Activated T-cell treated with anti-CD3 and anti-CD28 coated beads, Interleukin-2, amount 50 U/mL, for 24 hours (primary cell): ENCODE data around the gene FAM222B.
A peak's percentile ranks its signal among the peaks of the same experiment; 100 is the strongest.
"Not testable (repeated sequence)": the region's sequence is repeated elsewhere in the genome, so short reads cannot be mapped to it uniquely, and the experiment has no call there.

Experiments used
- DNase-seq: peaks from one replicate; pipeline ENCODE4 v3.0.0-alpha.2; 2020
- H3K27ac Mint-ChIP-seq: 2 replicates; pipeline ENCODE4 v1.8.0; 2020; ENCODE audit warnings: mild to moderate bottlenecking, mixed read lengths
- H3K27me3 Mint-ChIP-seq: 2 replicates; pipeline ENCODE4 v1.8.0; 2020; ENCODE audit warnings: mixed read lengths
- H3K36me3 Mint-ChIP-seq: 2 replicates; pipeline ENCODE4 v1.8.0; 2020; ENCODE audit warnings: low read depth, mixed read lengths
- H3K4me1 Mint-ChIP-seq: 2 replicates; pipeline ENCODE4 v1.8.0; 2020; ENCODE audit warnings: low read depth, mixed read lengths
- H3K4me3 Mint-ChIP-seq: 2 replicates; pipeline ENCODE4 v1.8.0; 2020; ENCODE audit warnings: mild to moderate bottlenecking, moderate library complexity, mixed read lengths
- H3K9me3 Mint-ChIP-seq: 2 replicates; pipeline ENCODE4 v1.8.0; 2020; ENCODE audit warnings: mixed read lengths

Gene FAM222B

DNA sequence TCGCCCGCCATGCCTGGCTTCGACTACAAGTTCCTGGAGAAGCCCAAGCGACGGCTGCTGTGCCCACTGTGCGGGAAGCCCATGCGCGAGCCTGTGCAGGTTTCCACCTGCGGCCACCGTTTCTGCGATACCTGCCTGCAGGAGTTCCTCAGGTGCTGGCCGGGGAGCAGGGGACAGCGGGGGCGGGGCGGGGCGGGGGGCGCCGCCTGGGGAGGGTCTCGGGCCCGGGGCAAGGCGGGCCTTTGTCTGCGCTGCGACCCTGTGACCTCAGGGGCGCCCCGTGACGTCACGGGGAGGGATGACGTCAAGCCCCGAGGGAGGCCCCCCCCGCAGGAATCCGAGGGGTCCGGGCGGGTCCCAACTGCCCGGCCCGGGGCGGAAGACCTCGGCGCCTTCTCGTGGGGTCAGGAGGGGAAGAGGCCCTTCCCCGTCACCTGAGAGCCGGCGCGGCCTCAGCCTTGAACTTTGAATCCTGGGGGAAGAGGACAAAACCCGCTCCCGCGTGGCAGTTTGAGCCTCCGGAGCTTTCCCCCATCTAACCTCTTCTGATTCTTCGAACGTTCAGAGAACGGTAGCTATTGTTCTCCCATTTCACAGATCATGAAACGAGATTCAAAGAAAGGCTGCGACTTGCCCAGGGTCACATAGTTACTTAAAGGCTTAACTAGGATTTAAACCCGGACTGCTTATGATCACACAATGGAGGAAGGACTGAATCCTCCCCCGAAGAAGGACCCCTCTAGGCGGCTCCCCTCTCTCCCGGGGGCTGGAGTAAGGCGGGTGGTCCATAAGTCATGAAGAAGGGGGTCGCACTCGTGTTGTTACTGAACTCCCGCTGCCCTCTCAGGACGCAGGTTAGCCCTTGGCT is 98.3 kb downstream of the FAM222B start:
- H3K4me1 Mint-ChIP-seq = peaks cover 55% of the 10 kb centered on the region

DNA sequence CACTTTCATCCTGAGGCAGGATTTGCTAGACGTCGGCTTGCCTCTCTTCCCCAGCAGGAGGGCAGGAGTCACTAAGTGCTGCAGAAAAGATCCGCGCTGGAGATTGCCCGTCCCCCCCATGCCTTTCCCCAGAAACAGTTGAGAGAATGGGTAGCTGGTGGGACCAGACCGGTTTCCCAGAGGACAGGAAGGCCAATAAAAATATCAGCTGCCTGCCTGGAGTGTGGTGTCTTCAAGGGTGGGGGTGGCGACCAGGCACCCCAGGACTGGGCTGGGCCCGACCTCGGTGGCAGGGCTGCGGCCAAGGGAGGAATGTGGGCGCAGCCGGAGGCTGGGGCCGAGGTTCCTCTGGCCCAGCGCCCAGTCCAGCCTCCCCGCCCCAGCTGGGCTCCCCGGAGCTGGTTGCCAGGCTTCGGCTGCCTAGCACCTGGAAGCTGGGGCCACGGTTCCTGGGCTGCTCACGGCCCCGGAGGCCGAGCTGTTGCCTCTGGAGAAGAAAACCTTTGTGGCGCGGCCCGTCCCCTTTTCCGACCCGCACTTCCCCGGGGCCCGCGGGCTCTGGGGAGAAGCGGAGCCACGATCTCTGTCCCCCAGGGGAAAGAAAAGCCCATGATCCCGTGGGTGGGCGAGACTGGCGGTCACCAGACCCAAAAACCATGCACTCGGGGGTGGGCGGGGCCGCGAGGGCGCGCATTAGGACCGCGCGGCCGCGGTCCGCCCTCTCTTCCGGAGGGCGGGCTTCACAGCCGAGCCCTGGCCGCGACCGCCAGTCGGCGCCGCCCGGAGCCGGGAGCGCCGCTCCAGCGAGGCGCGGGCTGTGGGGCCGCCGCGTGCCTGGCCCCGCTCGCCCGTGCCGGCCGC is 99.1 kb downstream of the FAM222B start, which contains the start of gene TRAF4:
TSS of gene TRAF4 (plus strand) at position 769 of the 861 bp plus-strand sequence. CDS start 102 bp downstream, outside the sequence.
- H3K9me3 Mint-ChIP-seq = peaks cover 2% of the 10 kb centered on the region
- peak within 1 kb of the TSS; percentile 92 for H3K27ac Mint-ChIP-seq
- H3K4me3 Mint-ChIP-seq = peak within 1 kb of the TSS; percentile 93
- H3K36me3 Mint-ChIP-seq = peaks cover 56% of the 10 kb centered on the region
- DNase-seq = peak; percentile 89
- H3K4me1 Mint-ChIP-seq = peaks cover 55% of the 10 kb centered on the region
- no peaks in the 10 kb centered on the region for H3K27me3 Mint-ChIP-seq

More for the DNA sequence above, 98.3 kb downstream of the FAM222B start:
- H3K36me3 Mint-ChIP-seq = peaks cover 58% of the 10 kb centered on the region
- no peaks in the 10 kb centered on the region for H3K27me3 Mint-ChIP-seq
- H3K4me3 Mint-ChIP-seq = peak overlapping the region; percentile 93
- DNase-seq = peak; percentile 86
- H3K9me3 Mint-ChIP-seq = peaks cover 2% of the 10 kb centered on the region
- H3K27ac Mint-ChIP-seq = peak overlapping the region; percentile 92

DNA sequence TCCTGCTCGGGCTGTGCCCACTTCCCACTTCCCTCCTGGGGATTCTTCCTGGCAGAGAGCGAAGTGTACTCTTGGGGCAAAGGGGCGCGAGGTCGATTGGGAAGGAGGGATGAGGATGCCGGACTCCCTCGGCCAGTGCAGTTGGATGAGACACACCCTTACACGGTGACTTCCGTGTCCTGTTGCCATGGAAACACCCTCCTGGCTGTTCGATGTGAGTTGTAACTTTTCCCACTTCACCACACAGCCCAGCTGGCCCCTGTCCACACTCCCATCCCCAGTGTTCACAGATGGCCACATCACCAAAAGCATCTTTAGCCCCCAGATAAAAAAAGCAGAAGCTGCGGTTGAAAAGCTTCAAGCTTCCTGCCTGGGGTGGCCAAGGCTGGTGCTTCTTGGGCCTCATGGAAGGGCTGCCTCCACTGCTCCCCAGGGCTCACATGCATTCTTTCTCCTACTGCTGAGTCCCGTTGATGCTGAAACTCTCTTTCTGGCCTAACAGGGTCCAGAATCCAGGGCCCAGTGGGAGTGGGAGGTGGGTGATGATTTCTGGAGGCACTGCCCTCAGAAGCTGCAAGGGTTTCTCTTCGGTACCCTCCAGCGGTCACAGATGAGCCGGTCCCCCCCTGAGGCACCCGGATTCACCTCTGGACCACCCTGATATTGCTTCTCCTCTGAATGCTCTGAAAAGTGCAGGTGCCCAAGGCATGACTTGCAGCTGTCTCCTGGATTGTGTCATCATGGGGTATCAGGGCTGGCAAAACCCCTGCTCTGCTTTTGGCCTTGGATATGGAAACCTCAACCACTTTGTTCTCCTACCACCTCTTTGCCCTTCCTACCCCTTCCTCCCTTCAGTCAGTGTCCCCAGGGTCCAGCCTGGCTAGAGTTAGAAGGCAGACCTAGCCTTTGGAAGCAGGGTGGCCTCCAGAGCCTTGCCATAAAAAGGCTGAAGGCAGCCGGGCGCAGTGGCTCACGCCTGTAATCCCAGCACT is 100.9 kb downstream of the FAM222B start:
- Mint-ChIP-seq H3K36me3 (peaks cover 39% of the 10 kb centered on the region), H3K27ac (peak overlapping the region; percentile 38), H3K9me3 (peaks cover 2% of the 10 kb centered on the region), H3K27me3 (no peaks in the 10 kb centered on the region), H3K4me3 (no peak overlapping the region), H3K4me1 (peaks cover 48% of the 10 kb centered on the region)
- DNase-seq = no peak

DNA sequence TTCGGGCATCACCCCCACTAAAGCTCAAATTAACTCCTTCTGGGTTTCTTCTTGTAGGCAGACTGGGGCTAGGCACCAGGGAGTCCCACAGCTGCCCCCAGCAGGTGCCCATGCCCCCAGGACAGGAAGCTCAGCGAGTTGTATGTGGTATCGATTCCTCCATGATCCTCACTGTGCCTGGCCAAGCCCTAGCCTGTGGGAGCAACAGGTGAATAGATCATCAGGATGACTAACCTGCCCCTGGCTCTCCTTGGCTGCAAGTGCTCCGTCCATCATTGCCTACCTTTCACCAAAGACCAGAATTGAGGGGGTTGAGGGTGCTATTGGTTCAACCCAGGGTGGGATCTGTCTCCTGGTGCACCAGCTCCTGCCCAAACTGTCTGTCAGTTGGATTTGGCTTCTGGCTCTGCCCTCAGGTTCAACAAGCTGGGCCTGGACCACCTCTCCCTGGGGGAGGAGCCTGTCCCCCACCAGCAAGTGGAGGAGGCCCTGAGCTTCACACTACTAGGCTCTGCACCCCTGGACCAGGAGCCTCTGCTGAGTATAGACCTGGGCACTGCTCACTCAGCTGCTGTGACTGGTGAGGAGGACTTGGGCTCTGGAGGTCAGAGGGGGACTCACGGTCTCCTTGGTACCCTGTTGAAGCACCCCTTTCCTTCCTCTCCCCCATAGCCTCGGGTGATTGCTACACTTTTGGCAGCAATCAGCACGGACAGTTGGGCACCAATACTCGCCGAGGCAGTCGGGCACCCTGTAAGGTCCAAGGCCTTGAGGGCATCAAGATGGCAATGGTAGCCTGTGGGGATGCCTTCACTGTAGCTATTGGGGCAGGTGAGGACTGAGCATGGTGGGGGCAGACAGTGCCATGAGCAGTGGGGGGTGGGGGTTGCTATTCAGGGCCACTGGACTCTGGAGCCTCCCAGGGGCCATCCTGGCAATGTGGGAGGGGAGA is 101.9 kb downstream of the FAM222B start:
- Mint-ChIP-seq H3K27ac (no peak overlapping the region), H3K9me3 (peaks cover 2% of the 10 kb centered on the region), H3K4me1 (peaks cover 41% of the 10 kb centered on the region), H3K36me3 (peaks cover 29% of the 10 kb centered on the region), H3K4me3 (no peak overlapping the region), H3K27me3 (no peaks in the 10 kb centered on the region)
- no peak for DNase-seq

DNA sequence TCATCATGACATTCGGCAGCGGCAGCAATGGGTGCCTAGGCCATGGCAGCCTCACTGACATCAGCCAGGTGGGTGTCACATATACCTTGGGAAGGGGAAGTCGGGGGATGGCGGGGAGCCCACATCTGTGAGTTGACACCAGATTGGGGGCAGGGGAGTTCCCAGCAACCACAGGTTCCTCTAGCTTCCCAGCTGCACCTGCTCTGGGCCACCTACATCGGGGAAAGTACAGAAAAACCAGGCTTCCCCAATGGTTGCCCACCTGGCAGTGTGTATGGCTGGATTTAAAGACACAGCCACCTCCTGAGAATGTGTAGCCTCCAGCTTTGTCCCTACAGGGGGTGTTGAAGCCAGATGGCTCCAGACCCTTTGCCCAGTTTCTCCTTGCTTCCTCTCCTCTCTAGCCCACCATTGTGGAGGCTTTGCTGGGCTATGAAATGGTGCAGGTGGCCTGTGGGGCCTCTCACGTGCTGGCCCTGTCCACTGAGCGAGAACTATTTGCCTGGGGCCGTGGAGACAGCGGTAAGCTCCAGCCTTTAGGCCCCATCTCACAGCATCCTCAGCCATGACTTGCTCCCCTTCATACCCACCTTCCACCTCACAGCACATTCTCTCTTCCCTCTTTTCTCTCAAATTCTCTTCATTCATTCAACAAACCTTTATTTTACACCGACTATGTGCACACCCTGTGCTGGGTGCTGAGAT is 103.8 kb downstream of the FAM222B start:
- Mint-ChIP-seq H3K4me3 (peak overlapping the region; percentile 20), H3K27ac (peak overlapping the region; percentile 72), H3K27me3 (no peaks in the 10 kb centered on the region), H3K36me3 (peaks cover 26% of the 10 kb centered on the region), H3K9me3 (peaks cover 2% of the 10 kb centered on the region), H3K4me1 (peaks cover 43% of the 10 kb centered on the region)
- DNase-seq = peak; percentile 70

DNA sequence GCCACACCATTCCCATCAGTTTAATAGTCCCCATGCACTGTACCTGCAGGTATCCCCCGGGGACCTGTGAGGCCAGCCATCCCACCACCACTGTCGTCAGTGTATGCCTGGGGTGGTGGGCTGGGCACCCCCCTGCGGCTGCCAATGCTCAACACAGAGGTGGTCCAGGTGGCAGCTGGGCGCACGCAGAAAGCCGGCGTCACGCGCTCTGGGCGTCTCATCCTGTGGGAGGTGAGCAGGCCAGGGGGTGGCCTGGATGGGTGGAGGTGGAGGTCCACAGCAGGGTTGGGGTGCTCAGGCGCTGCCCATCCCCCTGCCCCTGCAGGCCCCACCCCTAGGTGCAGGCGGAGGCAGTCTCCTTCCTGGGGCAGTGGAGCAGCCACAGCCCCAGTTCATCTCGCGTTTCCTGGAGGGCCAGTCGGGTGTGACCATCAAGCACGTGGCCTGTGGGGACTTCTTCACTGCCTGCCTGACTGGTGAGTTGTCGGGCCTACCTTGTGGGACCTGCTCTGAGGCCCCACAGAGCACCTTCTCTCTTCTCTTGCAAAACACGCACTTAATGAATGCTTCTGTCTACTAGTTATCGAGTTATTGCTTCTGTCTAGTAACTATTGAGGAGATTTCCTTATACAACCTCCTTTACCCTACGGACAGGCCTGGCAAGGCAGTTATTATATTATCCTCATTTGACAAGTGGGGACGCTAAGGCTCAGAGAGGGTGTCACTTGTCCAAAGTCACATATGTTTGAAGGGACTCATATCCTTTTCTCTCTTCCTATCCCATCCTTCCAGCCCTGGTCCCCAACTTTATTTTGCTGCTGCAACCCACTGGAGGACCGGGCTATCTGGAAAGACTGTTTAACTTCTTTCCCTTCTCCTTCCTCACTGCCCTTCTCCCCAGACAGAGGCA is 104.6 kb downstream of the FAM222B start:
- H3K27me3 Mint-ChIP-seq = no peaks in the 10 kb centered on the region
- H3K36me3 Mint-ChIP-seq = peaks cover 26% of the 10 kb centered on the region
- H3K4me1 Mint-ChIP-seq = peaks cover 40% of the 10 kb centered on the region
- no peak for DNase-seq
- H3K27ac Mint-ChIP-seq = peak overlapping the region; percentile 72
- peak overlapping the region; percentile 20 for H3K4me3 Mint-ChIP-seq
- H3K9me3 Mint-ChIP-seq = peaks cover 2% of the 10 kb centered on the region

DNA sequence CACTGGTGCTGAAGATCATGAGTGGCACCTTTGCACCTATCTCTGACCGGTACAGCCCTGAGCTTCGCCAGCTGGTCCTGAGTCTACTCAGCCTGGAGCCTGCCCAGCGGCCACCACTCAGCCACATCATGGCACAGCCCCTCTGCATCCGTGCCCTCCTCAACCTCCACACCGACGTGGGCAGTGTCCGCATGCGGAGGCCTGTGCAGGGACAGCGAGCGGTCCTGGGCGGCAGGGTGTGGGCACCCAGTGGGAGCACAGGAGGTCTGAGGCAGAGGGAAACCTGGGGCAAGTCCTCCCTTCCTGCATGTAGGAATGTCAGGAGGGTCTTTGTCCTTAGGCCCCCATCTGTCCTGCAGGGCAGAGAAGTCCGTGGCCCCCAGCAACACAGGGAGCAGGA is 105.3 kb downstream of the FAM222B start:
- Mint-ChIP-seq H3K4me1 (peaks cover 39% of the 10 kb centered on the region), H3K27me3 (no peaks in the 10 kb centered on the region), H3K4me3 (no peak overlapping the region), H3K36me3 (peaks cover 26% of the 10 kb centered on the region), H3K27ac (no peak overlapping the region), H3K9me3 (peaks cover 2% of the 10 kb centered on the region)
- DNase-seq = no peak

DNA sequence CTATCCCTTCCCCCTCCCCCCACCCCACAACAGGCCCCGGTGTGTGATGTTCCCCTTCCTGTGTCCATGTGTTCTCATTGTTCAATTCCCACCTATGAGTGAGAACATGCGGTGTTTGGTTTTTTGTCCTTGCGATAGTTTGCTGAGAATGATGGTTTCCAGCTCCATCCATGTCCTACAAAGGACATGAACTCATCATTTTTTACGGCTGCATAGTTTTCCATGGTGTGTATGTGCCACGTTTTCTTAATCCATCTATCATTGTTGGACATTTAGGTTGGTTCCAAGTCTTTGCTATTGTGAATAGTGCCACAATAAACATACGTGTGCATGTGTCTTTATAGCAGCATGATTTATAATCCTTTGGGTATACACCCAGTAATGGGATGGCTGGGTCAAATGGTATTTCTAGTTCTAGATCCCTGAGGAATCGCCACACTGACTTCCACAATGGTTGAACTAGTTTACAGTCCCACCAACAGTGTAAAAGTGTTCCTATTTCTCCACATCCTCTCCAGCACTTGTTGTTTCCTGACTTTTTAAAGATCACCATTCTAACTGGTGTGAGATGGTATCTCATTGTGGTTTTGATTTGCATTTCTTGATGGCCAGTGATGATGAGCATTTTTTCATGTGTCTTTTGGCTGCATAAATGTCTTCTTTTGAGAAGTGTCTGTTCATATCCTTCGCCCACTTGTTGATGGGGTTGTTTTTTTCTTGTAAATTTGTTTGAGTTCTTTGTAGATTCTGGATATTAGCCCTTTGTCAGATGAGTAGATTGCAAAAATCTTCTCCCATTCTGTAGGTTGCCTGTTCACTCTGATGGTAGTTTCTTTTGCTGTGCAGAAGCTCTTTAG is 106.4 kb downstream of the FAM222B start:
- not testable (repeated sequence) for H3K27me3 Mint-ChIP-seq, H3K4me3 Mint-ChIP-seq, DNase-seq, H3K9me3 Mint-ChIP-seq, H3K27ac Mint-ChIP-seq
- Mint-ChIP-seq H3K4me1 (peaks cover 34% of the 10 kb centered on the region), H3K36me3 (peaks cover 26% of the 10 kb centered on the region)

DNA sequence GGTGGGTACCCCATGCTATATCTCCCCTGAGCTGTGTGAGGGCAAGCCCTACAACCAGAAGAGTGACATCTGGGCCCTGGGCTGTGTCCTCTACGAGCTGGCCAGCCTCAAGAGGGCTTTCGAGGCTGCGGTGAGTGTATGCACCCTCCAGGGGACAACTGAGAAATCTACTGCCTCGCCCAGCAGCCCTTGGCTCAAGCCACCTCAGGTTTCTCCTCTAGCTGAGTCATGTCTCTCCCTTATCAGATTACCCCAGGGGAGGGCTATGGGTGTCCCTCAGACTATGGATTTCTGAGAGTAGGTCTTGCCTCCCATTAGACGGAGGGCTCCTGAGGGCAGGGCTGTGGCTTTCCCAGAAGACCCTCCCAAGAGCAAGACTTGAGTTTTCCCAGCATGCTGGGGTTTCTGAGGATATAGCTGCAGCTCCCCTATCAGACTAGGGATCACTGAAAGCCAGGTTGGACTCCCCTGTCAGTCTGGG is 107.3 kb downstream of the FAM222B start:
- Mint-ChIP-seq H3K27me3 (no peaks in the 10 kb centered on the region), H3K9me3 (peaks cover 2% of the 10 kb centered on the region), H3K27ac (no peak overlapping the region), H3K4me3 (no peak overlapping the region), H3K4me1 (peaks cover 29% of the 10 kb centered on the region), H3K36me3 (peaks cover 24% of the 10 kb centered on the region)
- DNase-seq = no peak

DNA sequence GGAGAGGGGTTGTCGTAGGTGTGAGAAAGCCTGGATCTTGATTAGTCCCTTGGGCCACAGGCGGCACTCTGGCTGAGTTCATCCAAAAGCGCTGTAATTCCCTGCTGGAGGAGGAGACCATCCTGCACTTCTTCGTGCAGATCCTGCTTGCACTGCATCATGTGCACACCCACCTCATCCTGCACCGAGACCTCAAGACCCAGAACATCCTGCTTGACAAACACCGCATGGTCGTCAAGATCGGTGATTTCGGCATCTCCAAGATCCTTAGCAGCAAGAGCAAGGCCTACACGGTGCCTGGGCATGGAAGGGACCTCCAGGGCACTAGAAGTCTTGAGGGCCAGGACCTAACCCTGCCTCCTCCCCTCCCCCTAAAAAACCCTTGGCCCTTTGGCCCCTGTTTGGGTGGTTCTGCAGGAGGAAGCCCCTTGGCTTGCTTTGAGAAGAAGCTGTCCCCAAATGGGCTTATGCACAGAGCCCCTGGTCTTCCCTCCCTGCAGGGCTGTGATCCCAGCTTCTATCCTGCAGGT is 107.8 kb downstream of the FAM222B start:
- H3K36me3 Mint-ChIP-seq = peaks cover 20% of the 10 kb centered on the region
- DNase-seq = no peak
- no peak overlapping the region for H3K4me3 Mint-ChIP-seq
- H3K27me3 Mint-ChIP-seq = no peaks in the 10 kb centered on the region
- peaks cover 30% of the 10 kb centered on the region for H3K4me1 Mint-ChIP-seq
- peaks cover 1% of the 10 kb centered on the region for H3K9me3 Mint-ChIP-seq
- no peak overlapping the region for H3K27ac Mint-ChIP-seq

DNA sequence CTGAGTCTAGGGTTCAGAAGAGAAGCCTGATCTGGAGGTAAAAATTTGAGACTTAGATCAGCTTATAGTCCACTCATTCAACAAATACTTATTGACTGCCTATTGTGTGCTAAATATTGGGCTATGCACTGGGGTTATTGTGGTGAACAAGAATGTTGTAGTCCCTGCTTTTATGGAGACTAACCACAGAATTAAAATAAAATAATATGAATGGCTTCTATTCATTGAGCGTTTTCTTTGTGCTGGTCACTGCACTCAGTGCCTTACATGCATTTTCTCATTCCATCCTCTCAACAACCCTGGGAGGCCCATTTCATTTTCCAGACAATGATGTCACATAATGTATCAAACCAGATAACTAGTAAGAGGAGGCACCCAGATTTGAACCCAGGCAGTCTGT is 109.2 kb downstream of the FAM222B start:
- Mint-ChIP-seq H3K27ac (no peak overlapping the region), H3K36me3 (peaks cover 12% of the 10 kb centered on the region), H3K4me3 (no peak overlapping the region)

More for the DNA sequence above, 109.2 kb downstream of the FAM222B start:
- Mint-ChIP-seq H3K9me3 (no peaks in the 10 kb centered on the region), H3K27me3 (no peaks in the 10 kb centered on the region), H3K4me1 (peaks cover 27% of the 10 kb centered on the region)
- DNase-seq = no peak
